ENCODE measurements around the gene CFAP73. TPM values are rescaled to one million over a fixed set of nuclear protein-coding genes. Genes with fewer than 3 reads are reported as not detected.

Gene CFAP73
- total RNA-seq, 1 experiment from 2014 or later: 0.61 TPM

DNA sequence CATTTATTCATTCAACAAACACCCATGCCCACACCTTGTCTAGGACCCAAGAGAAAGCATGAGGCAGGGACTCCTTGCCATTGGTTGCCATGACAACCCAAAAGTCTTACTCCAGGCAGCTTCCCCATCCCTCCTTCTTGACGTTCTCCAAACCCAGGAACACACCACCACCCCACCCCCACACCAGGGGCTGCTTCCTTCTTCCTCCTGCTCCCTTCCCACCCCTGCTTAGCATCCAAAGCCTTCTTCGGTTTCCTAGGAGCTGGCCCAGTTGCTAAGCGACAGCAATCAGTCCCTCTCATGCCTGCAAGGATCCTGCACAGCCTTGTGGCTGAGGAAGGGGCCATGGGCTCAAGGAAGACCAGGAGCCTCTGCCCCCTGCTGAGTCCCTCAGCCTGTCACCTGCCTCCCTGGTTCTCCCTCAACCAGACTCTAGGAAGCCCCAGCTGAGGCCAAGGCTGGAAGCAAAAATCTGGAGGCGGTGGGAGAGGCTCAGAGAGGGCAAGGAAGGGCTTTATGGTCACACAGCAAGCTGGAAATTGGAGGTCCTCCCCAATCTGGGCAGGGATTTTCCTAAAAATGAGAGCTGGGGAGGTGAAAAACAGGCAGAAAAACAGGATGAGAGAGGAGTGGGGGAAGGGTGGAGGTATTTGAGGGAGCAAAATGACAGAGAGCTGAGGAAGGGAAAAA lies 29.4 kb upstream of the CFAP73 start:
- no peak for DNase-seq (ENCODE audit: low spot score)

GRCh38 chr12:113120670-113121370 lies 28.7 kb upstream of the CFAP73 start:
- DNase-seq (ENCODE audit: low spot score): no peak

DNA sequence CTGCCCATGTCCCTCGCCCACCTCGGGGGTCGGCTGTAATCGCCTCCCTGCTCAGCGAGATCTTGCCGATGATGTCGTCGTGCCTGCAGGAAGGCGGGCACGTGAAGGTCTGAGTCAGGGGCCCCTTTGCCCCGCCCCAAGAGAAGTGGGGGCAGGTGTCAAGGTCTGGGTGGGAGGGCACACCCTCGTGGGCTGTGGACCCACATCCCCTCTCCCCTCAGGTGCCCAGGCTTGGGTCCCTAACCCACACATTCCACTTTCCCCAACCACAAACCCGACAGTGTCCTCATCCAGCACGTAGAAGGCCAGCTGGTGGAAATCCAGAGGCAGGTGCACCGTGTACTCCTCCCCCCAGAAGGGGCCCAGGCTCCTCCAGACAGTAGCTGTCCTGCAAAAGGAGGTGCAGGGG lies 21.7 kb upstream of the CFAP73 start:
- no peak for DNase-seq (ENCODE audit: low spot score)

- DNase-seq (ENCODE audit: low spot score): no peak
Measured at GRCh38 chr12:113128802-113129663, 20.5 kb upstream of the CFAP73 start.

- DNase-seq (ENCODE audit: low spot score): no peak
Measured at GRCh38 chr12:113129664-113130456, 19.7 kb upstream of the CFAP73 start.

DNA sequence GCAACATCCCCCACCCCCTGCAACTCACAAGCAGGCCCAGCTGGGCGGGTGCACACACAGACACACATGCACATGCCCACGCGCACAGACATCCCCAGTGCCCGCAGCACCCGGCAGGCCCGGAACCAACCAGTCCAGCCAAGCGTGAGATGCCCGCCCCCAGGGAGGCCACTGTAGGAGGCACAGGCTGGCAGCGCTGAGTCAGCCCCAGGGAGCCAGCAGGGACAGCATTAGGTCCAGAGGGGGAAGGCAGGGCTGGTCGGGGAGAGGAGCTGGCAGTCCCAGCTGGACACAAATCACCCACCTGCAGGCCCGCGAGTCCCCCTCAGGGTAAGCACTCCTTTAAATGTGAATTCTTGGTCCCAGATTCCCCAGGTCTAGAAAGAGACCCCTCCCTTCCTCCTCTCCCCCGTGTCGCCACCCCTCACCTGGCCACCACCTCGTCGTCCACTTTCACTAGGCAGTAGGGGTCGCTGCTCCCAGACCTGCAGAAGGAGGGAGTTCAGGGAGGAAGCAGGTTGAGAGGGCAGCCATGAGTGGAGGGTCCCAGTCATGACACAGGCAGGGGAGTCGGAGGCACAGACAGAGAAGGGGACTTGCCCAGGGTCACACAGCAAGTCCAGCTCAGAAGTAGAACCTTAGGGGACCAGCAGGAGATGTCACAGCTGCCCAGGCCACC lies 18.9 kb upstream of the CFAP73 start:
- no peak for DNase-seq (ENCODE audit: low spot score)

DNA sequence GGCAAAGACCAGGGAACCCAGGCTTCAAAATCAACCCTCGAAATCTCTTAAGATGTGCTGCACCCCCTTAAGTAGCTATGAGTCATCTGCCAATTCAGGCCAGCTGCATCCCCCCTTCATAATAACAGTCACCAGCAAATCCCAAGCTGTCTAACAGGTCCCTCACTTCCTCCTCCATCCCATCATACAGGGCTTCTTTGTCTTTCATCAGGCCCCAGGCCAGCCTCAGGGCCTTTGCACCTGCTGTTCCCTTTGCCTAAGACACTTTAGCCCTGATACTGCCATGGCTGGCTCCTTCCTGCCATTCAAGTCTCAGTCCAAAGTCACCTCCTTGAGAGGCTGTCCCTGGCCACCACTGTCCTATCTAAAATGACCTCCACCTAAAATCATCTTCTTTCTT lies 18.0 kb upstream of the CFAP73 start:
- DNase-seq (ENCODE audit: low spot score): no peak

DNA sequence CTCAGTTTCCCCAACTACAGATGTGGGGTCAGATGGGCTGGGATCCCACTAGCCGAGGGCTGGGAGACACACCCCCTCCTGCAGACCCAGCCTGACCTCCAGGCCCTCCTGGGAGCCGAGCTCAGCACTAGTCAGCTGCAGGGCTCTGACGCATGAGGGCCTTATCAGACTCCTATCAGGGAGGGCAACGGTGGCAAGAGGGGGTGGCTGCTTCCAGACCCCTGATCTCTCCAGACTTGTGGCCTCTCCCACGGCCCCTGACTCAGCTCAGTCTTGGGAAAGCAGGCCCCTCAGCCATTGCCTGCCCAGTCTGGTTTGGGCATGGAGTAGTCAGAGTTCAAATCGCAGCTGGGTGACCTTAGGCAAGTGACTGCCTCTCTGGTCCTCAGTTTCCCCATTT lies 16.5 kb upstream of the CFAP73 start:
- no peak for DNase-seq (ENCODE audit: low spot score)

GRCh38 chr12:113133666-113134065 lies 15.9 kb upstream of the CFAP73 start:
- DNase-seq (ENCODE audit: low spot score): no peak

DNA sequence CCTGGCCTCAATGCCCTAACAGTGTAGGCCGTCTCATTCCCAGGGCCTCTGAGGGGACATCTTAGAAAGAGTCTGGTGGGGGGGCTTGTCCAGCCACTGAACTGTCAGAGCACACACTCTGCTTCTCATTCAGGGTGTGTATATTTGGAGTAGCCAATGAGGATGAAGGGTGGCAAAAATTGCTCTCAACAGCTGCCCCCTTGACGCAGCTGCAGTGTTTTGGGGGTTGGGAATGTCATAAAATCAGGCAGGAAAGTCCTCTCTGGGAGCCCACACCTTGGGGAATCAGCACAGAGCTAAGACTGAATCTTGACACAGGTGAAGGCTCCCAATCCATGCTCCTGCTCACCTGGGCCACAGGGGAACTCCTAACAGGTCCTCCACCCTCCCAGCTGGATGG lies 15.5 kb upstream of the CFAP73 start:
- no peak for DNase-seq (ENCODE audit: low spot score)

DNA sequence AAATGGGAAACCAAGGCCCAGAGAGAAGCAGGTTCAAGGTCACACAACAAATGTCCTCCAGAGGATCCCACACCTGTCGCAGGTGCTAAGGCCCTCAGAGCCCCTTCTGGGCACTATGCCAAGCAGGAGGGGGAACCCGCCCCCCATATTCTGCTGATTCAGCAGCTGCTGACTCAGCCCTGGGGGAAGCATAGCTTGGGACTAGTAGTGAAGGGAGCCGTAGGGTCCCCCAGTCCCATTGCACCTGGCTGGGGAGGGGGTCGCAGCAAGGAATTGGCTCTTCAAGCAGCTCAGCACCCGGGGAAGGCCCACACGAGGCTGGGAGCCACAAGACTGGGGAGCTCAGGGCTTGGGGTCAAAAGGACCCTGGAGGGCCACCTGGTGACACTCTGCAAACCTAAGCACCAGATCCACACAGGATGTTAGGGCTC lies 15.0 kb upstream of the CFAP73 start:
- no peak for DNase-seq (ENCODE audit: low spot score)

DNA sequence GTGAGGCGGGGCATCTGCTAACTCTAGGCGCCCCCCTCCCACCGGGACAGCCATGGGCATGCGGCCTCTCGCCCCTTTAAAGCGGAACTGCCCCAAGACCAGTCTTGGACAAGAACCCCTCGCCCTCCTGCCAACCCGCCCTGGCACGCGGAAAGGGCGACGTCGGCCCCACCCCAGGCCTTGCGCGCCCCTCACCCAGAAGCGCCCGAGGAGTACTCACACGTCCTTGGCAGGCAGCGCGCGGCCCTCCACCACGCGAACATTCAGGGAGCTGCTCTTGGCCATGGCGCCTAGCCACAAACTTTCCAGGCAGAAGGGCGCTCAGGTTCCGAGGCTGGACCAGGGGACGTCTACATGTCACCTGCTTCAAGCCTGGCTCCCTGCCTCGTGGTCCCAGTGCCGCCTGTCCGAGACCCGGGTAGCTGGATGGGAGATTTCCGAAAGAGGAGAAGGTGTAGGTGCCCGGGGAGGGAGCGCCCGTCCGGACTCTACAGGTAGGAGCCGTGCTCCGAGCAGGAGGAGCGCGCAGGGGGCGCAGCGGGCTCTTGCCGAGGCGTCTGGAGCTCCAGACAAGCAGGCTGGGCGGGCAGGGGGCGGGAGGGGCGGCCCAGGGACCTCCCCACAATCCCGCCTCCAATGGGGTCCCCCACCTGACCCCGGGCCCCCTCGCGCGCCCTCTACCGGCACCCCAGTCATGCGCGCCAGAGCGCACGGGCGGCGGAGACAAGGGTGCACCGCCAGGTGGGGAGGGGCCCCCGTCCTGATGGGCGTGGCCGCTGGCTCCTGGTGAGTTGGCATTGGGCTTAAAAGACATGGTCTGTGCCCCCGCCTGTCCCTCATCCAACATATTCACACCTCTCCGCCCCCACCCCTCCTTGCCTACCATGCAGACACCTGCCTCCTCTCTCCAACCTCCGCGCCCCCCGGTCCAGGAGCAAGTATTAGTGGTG lies 14.1 kb upstream of the CFAP73 start, which contains the start of gene RASAL1:
RASAL1 (minus strand) TSS at position 584 of the 950 bp plus-strand sequence; CDS start at position 285, 299 bp downstream.
- DNase-seq (ENCODE audit: low spot score): peak; percentile 50

GRCh38 chr12:113136128-113136989 lies 13.2 kb upstream of the CFAP73 start:
- DNase-seq (ENCODE audit: low spot score): no peak

DNA sequence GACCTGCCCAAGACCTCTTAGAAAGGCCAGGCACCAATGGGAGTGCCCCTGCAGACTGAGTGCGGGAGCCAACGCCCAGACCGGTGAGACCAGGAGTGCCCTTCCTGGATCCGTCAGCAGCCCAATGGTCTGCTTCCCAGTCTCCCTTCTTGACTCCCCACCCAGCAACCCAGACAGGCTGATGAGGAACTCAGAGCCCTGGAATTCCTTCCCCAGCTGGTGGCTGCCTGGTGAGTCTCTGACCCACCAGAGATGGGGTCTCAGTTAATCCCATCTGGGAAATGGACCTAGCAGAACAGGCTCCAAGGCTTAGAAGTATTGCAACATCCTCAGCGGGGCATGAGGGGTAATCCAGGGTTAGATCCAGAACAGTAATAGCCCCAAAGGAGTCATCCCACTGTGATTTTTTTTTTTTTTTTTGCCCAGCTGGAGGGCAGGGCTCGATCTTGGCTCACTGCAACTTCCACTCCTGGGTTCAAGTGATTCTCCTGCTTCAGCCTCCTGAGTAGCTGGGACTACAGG lies 12.5 kb upstream of the CFAP73 start:
- DNase-seq (ENCODE audit: low spot score): no peak

GRCh38 chr12:113137861-113138783 lies 11.4 kb upstream of the CFAP73 start:
- no peak for DNase-seq (ENCODE audit: low spot score)

DNA sequence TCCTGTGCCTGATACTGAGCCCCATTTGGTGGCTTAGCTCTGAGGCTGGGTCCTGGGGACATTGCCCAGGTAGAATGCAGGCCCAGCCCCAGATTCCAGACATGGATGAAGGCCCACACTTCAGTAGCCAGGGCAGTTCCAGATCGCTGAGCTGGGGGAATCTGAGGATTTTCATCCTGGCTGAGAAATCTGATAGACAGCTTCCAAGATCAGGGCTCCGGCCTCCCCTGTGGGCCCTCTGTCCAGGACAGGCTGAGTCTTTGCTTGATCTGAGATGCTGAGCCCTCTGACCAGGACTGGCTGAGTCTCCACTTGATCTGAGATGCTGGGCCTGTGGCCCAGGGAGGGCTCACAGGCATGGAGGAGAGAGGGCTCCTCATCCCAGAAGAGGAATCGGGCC lies 10.7 kb upstream of the CFAP73 start:
- DNase-seq (ENCODE audit: low spot score): no peak

- no peak for DNase-seq (ENCODE audit: low spot score)
Measured at GRCh38 chr12:113140706-113141105, 8.8 kb upstream of the CFAP73 start.

Data from HT-29 (cell line).